ENCODE measurements around the gene MAPK12.

MAPK12 gene

GRCh38 chr22:50297510-50298265, 36.2 kb upstream of the MAPK12 start:
- peak overlapping the region; percentile 53 for H3K9ac ChIP-seq (ENCODE audit: low read length)
- no peaks in the 10 kb centered on the region for H3K9me3 ChIP-seq (ENCODE audit: control insufficient read depth, low read length)
- no peak overlapping the region for H3K4me3 ChIP-seq (ENCODE audit: low read length)
- H3K27me3 ChIP-seq (ENCODE audit: control insufficient read depth, insufficient read depth, low read length) = no peaks in the 10 kb centered on the region
- H3K4me1 ChIP-seq (ENCODE audit: control insufficient read depth, insufficient read depth, low read length) = peaks cover 98% of the 10 kb centered on the region
- no peaks in the 10 kb centered on the region for H3K36me3 ChIP-seq (ENCODE audit: control insufficient read depth, insufficient read depth, low read length)

GRCh38 chr22:50296658-50297490, 35.4 kb upstream of the MAPK12 start:
- H3K27me3 ChIP-seq (ENCODE audit: control insufficient read depth, insufficient read depth, low read length) = no peaks in the 10 kb centered on the region
- peak overlapping the region; percentile 53 for H3K9ac ChIP-seq (ENCODE audit: low read length)
- H3K4me1 ChIP-seq (ENCODE audit: control insufficient read depth, insufficient read depth, low read length) = peaks cover 96% of the 10 kb centered on the region
- no peak overlapping the region for H3K4me3 ChIP-seq (ENCODE audit: low read length)
- no peaks in the 10 kb centered on the region for H3K36me3 ChIP-seq (ENCODE audit: control insufficient read depth, insufficient read depth, low read length)
- H3K9me3 ChIP-seq (ENCODE audit: control insufficient read depth, low read length) = no peaks in the 10 kb centered on the region

DNA sequence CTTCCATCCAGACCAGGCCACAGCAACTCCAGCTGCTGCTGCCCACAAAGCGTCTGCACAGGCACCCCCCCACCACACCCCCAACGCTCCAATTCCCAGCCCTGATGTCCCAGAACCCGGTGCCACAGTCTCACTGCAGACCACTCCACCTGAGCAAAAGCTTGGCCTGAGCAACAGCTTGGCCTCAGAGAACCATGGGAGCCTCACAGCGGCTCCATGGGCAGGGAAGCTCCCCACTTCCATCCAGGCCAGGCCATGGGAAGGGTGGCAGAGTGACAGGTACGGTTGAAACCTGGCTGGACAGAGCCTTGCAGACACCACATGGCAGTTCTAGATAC, 32.8 kb upstream of the MAPK12 start:
- Histone ChIP-seq H3K9me3 (ENCODE audit: control insufficient read depth, low read length) (no peaks in the 10 kb centered on the region), H3K4me3 (ENCODE audit: low read length) (peak overlapping the region; percentile 1), H3K36me3 (ENCODE audit: control insufficient read depth, insufficient read depth, low read length) (peaks cover 17% of the 10 kb centered on the region), H3K9ac (ENCODE audit: low read length) (peak overlapping the region; percentile 73), H3K4me1 (ENCODE audit: control insufficient read depth, insufficient read depth, low read length) (peaks cover 92% of the 10 kb centered on the region), H3K27me3 (ENCODE audit: control insufficient read depth, insufficient read depth, low read length) (no peaks in the 10 kb centered on the region)

DNA sequence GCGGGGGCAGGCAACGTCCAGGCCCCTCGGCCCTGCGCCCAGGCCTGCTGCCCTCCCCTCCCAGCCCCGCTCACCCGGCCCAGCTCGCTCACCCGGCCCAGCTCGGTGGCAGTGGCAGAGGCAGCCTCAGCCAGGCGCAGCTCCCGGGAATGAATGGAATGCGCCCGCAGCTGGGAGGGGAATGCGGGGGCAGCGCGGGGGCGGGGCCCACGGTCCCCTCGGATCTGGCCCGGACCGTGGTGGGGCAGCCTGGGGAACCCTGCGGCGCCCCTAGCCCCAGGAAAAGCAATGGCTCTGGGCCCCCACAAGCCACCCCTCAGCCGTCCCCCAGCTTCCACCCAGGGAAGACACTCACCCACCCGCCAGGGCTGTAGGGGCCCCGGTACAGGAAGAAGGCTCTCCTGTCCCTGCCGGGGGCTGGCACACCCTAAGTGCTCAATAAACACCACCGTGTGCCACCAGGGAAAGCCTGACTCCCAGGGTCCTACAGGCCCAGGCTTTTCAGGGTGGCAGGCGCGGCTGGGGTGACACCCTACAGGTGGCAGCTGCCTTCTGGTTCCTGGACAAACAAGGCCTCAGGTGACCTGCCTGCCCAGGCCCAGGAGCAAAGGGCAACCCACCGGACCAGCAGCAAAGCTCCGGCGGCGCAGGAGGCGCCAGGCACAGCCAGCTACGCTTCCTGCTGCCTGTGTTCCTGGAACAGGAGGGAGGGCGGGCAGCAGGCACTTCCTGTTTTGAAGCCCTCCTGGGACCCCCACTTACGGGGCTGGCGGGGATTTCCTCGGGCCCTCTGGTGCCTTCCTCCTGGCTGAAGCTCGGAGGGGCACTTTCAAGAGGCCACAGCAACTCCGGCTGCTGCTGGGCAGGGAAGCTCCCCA, 32.2 kb upstream of the MAPK12 start:
- no peaks in the 10 kb centered on the region for H3K27me3 ChIP-seq (ENCODE audit: control insufficient read depth, insufficient read depth, low read length)
- H3K9ac ChIP-seq (ENCODE audit: low read length) = peak overlapping the region; percentile 73
- peaks cover 92% of the 10 kb centered on the region for H3K4me1 ChIP-seq (ENCODE audit: control insufficient read depth, insufficient read depth, low read length)
- peak overlapping the region; percentile 1 for H3K4me3 ChIP-seq (ENCODE audit: low read length)
- H3K36me3 ChIP-seq (ENCODE audit: control insufficient read depth, insufficient read depth, low read length) = peaks cover 23% of the 10 kb centered on the region
- no peaks in the 10 kb centered on the region for H3K9me3 ChIP-seq (ENCODE audit: control insufficient read depth, low read length)

- H3K4me3 ChIP-seq (ENCODE audit: low read length) = peak overlapping the region; percentile 31
- H3K27me3 ChIP-seq (ENCODE audit: control insufficient read depth, insufficient read depth, low read length) = no peaks in the 10 kb centered on the region
- peak overlapping the region; percentile 73 for H3K9ac ChIP-seq (ENCODE audit: low read length)
- H3K36me3 ChIP-seq (ENCODE audit: control insufficient read depth, insufficient read depth, low read length) = peaks cover 32% of the 10 kb centered on the region
- peaks cover 92% of the 10 kb centered on the region for H3K4me1 ChIP-seq (ENCODE audit: control insufficient read depth, insufficient read depth, low read length)
- no peaks in the 10 kb centered on the region for H3K9me3 ChIP-seq (ENCODE audit: control insufficient read depth, low read length)
Measured at GRCh38 chr22:50292643-50293440, 31.4 kb upstream of the MAPK12 start.

GRCh38 chr22:50289942-50290630, 28.6 kb upstream of the MAPK12 start:
- no peak overlapping the region for H3K4me3 ChIP-seq (ENCODE audit: low read length)
- H3K9ac ChIP-seq (ENCODE audit: low read length) = no peak overlapping the region
- H3K27me3 ChIP-seq (ENCODE audit: control insufficient read depth, insufficient read depth, low read length) = no peaks in the 10 kb centered on the region
- no peaks in the 10 kb centered on the region for H3K9me3 ChIP-seq (ENCODE audit: control insufficient read depth, low read length)
- peaks cover 88% of the 10 kb centered on the region for H3K4me1 ChIP-seq (ENCODE audit: control insufficient read depth, insufficient read depth, low read length)
- peaks cover 41% of the 10 kb centered on the region for H3K36me3 ChIP-seq (ENCODE audit: control insufficient read depth, insufficient read depth, low read length)

- Histone ChIP-seq H3K36me3 (ENCODE audit: control insufficient read depth, insufficient read depth, low read length) (peaks cover 41% of the 10 kb centered on the region), H3K4me1 (ENCODE audit: control insufficient read depth, insufficient read depth, low read length) (peaks cover 88% of the 10 kb centered on the region), H3K9ac (ENCODE audit: low read length) (no peak overlapping the region), H3K4me3 (ENCODE audit: low read length) (no peak overlapping the region), H3K9me3 (ENCODE audit: control insufficient read depth, low read length) (no peaks in the 10 kb centered on the region), H3K27me3 (ENCODE audit: control insufficient read depth, insufficient read depth, low read length) (no peaks in the 10 kb centered on the region)
Measured at GRCh38 chr22:50289151-50289941, 27.9 kb upstream of the MAPK12 start.

DNA sequence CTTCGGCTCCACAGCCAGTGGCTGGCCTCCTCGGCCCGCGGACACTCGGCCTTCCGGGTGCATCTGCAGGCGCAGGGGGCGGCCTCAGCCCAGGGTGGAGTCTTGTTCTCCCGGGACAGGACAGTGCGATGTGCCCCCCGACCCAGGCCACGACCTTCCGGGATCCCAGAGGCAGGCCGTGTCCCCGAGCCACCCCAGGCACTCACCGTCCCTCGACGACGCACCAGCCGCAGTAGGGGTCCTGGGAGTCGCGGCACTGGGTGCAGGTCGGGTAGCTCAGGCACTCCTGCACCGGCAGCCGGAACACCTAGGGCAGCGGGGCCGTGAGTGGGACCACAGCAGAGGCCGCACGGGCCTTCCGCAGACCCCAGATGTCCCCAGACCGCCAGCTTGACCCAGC, 26.2 kb upstream of the MAPK12 start:
- Histone ChIP-seq H3K9ac (ENCODE audit: low read length) (no peak overlapping the region), H3K4me3 (ENCODE audit: low read length) (no peak overlapping the region), H3K9me3 (ENCODE audit: control insufficient read depth, low read length) (no peaks in the 10 kb centered on the region), H3K4me1 (ENCODE audit: control insufficient read depth, insufficient read depth, low read length) (peaks cover 82% of the 10 kb centered on the region), H3K36me3 (ENCODE audit: control insufficient read depth, insufficient read depth, low read length) (peaks cover 41% of the 10 kb centered on the region), H3K27me3 (ENCODE audit: control insufficient read depth, insufficient read depth, low read length) (no peaks in the 10 kb centered on the region)

DNA sequence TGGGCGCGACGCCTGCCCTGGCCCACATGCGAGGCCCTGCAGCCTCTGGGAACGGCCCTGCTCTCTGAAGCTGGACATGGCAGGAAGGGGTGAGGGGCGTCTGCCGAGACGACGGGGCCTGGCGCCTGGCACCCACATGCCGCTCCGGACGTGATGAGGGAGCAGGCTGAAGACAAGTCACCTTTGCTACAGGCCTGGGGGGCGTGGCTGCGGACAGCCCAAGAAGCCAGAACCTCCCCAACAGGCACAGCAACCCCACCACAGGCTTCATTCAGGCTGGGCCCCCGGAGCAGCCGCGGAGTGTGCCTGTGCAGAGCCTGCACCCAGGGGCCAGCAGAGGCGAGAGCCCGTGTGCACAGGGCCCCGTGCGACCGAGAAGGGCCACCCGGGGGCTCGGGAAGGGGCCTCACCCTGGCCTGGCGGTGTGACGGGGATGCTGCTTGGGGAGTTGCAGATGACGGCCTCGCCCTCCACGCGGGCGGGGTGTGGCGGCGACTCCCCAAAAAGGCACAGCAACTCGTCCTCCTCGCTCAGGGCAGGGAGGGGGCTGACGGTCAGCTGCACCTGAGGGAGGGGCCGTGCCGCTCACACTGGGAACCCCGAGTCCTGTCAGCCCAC, 25.3 kb upstream of the MAPK12 start:
- Histone ChIP-seq H3K27me3 (ENCODE audit: control insufficient read depth, insufficient read depth, low read length) (no peaks in the 10 kb centered on the region), H3K36me3 (ENCODE audit: control insufficient read depth, insufficient read depth, low read length) (peaks cover 43% of the 10 kb centered on the region), H3K9ac (ENCODE audit: low read length) (no peak overlapping the region), H3K4me3 (ENCODE audit: low read length) (no peak overlapping the region), H3K9me3 (ENCODE audit: control insufficient read depth, low read length) (no peaks in the 10 kb centered on the region), H3K4me1 (ENCODE audit: control insufficient read depth, insufficient read depth, low read length) (peaks cover 83% of the 10 kb centered on the region)

DNA sequence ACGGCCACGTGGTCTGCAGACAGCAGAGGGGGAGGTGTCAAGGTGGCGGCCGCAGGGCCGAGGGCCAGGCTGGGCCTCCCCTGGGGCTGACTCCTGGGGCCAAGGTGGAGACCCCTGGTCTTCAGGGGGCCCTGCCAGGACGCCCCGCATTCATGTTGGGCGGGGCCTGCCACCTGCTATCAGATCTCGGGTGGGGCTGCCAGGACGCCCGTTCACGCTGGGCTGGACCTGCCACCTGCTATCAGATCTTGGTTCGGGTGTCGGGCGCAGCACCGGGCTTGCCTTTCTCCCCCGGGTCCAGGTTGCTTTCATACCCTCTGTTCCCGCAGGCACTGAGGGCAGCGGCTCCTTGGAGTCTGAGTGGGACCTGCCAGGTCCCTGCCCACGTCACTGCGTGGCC, 24.8 kb upstream of the MAPK12 start:
- Histone ChIP-seq H3K36me3 (ENCODE audit: control insufficient read depth, insufficient read depth, low read length) (peaks cover 44% of the 10 kb centered on the region), H3K4me1 (ENCODE audit: control insufficient read depth, insufficient read depth, low read length) (peaks cover 83% of the 10 kb centered on the region), H3K27me3 (ENCODE audit: control insufficient read depth, insufficient read depth, low read length) (no peaks in the 10 kb centered on the region), H3K9ac (ENCODE audit: low read length) (peak overlapping the region; percentile 9), H3K4me3 (ENCODE audit: low read length) (no peak overlapping the region), H3K9me3 (ENCODE audit: control insufficient read depth, low read length) (no peaks in the 10 kb centered on the region)
